Psoas muscle (tissue), 8 donors: ENCODE results near the gene FSTL4. TPM values are rescaled to one million over a fixed set of nuclear protein-coding genes. Genes with fewer than 3 reads are reported as not detected.
A peak's percentile ranks its signal among the peaks of the same experiment; 100 is the strongest.

Experiments
- ATAC-seq, 4 donors: fragments of 200-7000 bp; cut with Tn5 transposase; one replicate each; pipeline ENCODE4 v1.9.1; 2020; ENCODE audit warnings: moderate library complexity in 3 of 4, mild to moderate bottlenecking in 2 of 4
- DNase-seq, 2 donors: peaks; one replicate each; pipeline ENCODE4 v3.0.0-alpha.2; 2020
- H3K27ac ChIP-seq: fragments of 200-600 bp; one replicate; pipeline ENCODE4 v1.8.0; 2022
- H3K27me3 ChIP-seq, 3 donors: fragments of 200-600 bp in 1 of 3; one replicate each; pipeline versions ENCODE4 v1.6.1 to v1.8.0; 2013 to 2022; ENCODE audit warnings: low read length in 2 of 3, mild to moderate bottlenecking in 2 of 3, moderate library complexity in 1 of 3; ENCODE audit not compliant: insufficient read depth in 3 of 3
- H3K36me3 ChIP-seq, 2 donors: fragments of 200-600 bp in 1 of 2; one replicate each; pipeline versions ENCODE4 v1.6.1 to v1.8.0; 2013 to 2022; ENCODE audit warnings: low read depth in 1 of 2, mild to moderate bottlenecking in 1 of 2, moderate library complexity in 1 of 2; ENCODE audit not compliant: insufficient read depth in 1 of 2
- H3K4me1 ChIP-seq: fragments of 200-600 bp; one replicate; pipeline ENCODE4 v1.8.0; 2022
- H3K4me3 ChIP-seq: fragments of 200-600 bp; one replicate; pipeline ENCODE4 v1.8.0; 2022; ENCODE audit warnings: mild to moderate bottlenecking
- H3K9me3 ChIP-seq: fragments of 200-600 bp; one replicate; pipeline ENCODE4 v1.8.0; 2022
- CTCF ChIP-seq: fragments of 200-600 bp; IDR thresholded peaks from one replicate; pipeline ENCODE4 v1.8.0; 2022; ENCODE audit warnings: antibody characterized with exemption
- WGBS, 3 donors: extraction: QIAGEN DNeasy Blood & Tissue Kit; methylation state at CpG; one replicate each; pipeline versions ENCODE4 v1.1.6 to v1.1.7; 2013; 5-methylcytosine and 5-hydroxymethylcytosine counted together
- intact Hi-C, 2 donors: fragments of 100-400 bp; cut with DNase I; formaldehyde crosslinking; loops; one replicate each; pipeline versions ENCODE4 v1.11.0 to v1.14.2; 2022
- polyA plus RNA-seq, 3 donors: library from polyadenylated mRNA; stranded (reverse); fragments of 200-250 nt; gene quantifications; one replicate each; pipeline ENCODE4 v1.2.3, GENCODE V29; 2013
- total RNA-seq, 4 donors: library from RNA; stranded (reverse); fragmentation: NEBNext Ultra II Directional in 2 of 4; extraction: Animal tissue kit (Norgen Biotek cat#: 25700) in 2 of 4; gene quantifications; one replicate each; pipeline versions ENCODE4 v1.2.1 to v1.2.4, GENCODE V29; 2021 to 2023
- donor health status: healthy with polysubstance abuse.
- donor health status: DM: no; HTN: no; CAD: no; lungs with moderate emphysema.
- donor health status: Bipolar disorder and iron deficiency.
- donor health status: healthy.
- donor health status: DM: yes; HTN: yes; CAD: no.
- donor health status: DM: no; HTN: no; CAD: no.
- donor health status: DM: no; HTN: no; CAD: no.
- donor health status: DM: yes; HTN: yes; CAD: no.

The FSTL4 gene
- total and polyA plus RNA-seq, 7 donors = 0.07 to 0.81 (median 0.24) TPM

DNA sequence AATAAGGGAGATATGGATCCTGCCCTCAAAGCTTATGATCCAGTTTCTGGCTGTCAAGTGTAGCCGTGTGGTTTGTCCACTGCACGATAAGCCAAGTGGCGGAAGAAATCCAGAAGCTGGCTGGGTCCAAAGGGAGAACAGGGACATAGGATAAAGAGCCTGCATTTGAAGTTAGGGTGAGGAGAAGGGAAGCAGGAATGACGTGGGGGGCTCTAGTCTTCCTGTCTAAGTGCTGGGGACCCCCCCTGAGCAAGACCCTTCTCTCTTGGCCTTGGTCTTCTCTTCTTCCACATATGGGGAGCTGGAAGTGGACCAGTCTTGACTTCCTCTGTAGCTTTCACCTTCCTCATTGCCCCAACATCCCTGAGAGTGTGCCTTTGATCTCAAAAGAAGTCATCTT is 186.6 kb downstream of the FSTL4 start:
- no peak overlapping the region for H3K27ac ChIP-seq
- ATAC-seq (no peak), DNase-seq (no peak)
- 84 to 87% (median 86%) methylated on average over 4 of the region's 4 CpGs for WGBS, 3 donors
- H3K4me3 ChIP-seq = no peak overlapping the region
- no peak for TF ChIP-seq CTCF
- no peaks in the 10 kb centered on the region for H3K9me3 ChIP-seq
- H3K27me3 ChIP-seq = no peaks in the 10 kb centered on the region
- intact Hi-C loops = loop anchor here (10.0 kb wide), 3 partner anchors 189 to 519 kb away; partner anchors contain the start of gene FSTL4 (in 1 of the 2)
- no peaks in the 10 kb centered on the region for H3K36me3 ChIP-seq
- H3K4me1 ChIP-seq = no peaks in the 10 kb centered on the region

GRCh38 chr5:133425222-133425621 is 187.1 kb downstream of the FSTL4 start:
- Histone ChIP-seq H3K9me3 (no peaks in the 10 kb centered on the region), H3K4me1 (no peaks in the 10 kb centered on the region), H3K27ac (no peak overlapping the region), H3K4me3 (no peak overlapping the region), H3K36me3 (no peaks in the 10 kb centered on the region), H3K27me3 (no peaks in the 10 kb centered on the region)
- DNase-seq = no peak
- intact Hi-C loops = loop anchor here (10.0 kb wide), 3 partner anchors 190 to 520 kb away; partner anchors contain the start of gene FSTL4 (in 1 of the 2)
- 74 to 85% (median 78%) methylated on average over 5 of the region's 5 CpGs for WGBS, 3 donors
- no peak for TF ChIP-seq CTCF
- ATAC-seq = no peak

GRCh38 chr5:133423618-133424282 is 188.6 kb downstream of the FSTL4 start:
- DNase-seq = peak; percentile 65 to 83
- no peaks in the 10 kb centered on the region for H3K4me1 ChIP-seq
- ATAC-seq = peak; percentile 77 to 90 (median 85)
- no peaks in the 10 kb centered on the region for H3K9me3 ChIP-seq
- no peaks in the 10 kb centered on the region for H3K36me3 ChIP-seq
- TF ChIP-seq CTCF = peak; percentile 89
- intact Hi-C loops = loop anchor here (2.0 to 10.0 kb wide), 5 partner anchors 187 to 521 kb away; partner anchors contain the start of gene FSTL4 (in 1 of the 2)
- WGBS, 3 donors = 30 to 32% (median 32%) methylated on average over 30 of the region's 30 CpGs
- no peak overlapping the region for H3K27ac ChIP-seq
- no peaks in the 10 kb centered on the region for H3K27me3 ChIP-seq
- H3K4me3 ChIP-seq = no peak overlapping the region

GRCh38 chr5:133423011-133423617 is 189.2 kb downstream of the FSTL4 start:
- intact Hi-C loops = loop anchor here (2.0 to 10.0 kb wide), 5 partner anchors 188 to 522 kb away; partner anchors contain the start of gene FSTL4 (in 1 of the 2)
- Histone ChIP-seq H3K4me1 (no peaks in the 10 kb centered on the region), H3K27me3 (no peaks in the 10 kb centered on the region), H3K4me3 (no peak overlapping the region), H3K9me3 (no peaks in the 10 kb centered on the region), H3K27ac (no peak overlapping the region), H3K36me3 (no peaks in the 10 kb centered on the region)
- ATAC-seq = no peak
- 90 to 96% (median 91%) methylated on average over 14 of the region's 14 CpGs for WGBS, 3 donors
- TF ChIP-seq CTCF = no peak
- DNase-seq = no peak
